HT-29 (cell line): ENCODE measurements around the gene PLCG2. TPM values are rescaled to one million over a fixed set of nuclear protein-coding genes. Genes with fewer than 3 reads are reported as not detected.

Source experiments
- DNase-seq: peaks from one replicate; pipeline ENCODE4 v3.0.0-alpha.2; 2015; ENCODE audit warnings: low spot score
- total RNA-seq: library from RNA; depleted of rRNA; stranded (reverse); fragments of >200 nt; shearing (Covaris generic); gene quantifications from 2 replicates; pipeline ENCODE4 v1.2.3, GENCODE V29; 2014

The PLCG2 gene
- total RNA-seq, 1 experiment from 2014 or later = 3.0 TPM

GRCh38 chr16:81938326-81939163 is 159.5 kb downstream of the PLCG2 start:
- DNase-seq = no peak

- peak; percentile 53 for DNase-seq
Observed at GRCh38 chr16:81939164-81940056, 160.3 kb downstream of the PLCG2 start.

DNA sequence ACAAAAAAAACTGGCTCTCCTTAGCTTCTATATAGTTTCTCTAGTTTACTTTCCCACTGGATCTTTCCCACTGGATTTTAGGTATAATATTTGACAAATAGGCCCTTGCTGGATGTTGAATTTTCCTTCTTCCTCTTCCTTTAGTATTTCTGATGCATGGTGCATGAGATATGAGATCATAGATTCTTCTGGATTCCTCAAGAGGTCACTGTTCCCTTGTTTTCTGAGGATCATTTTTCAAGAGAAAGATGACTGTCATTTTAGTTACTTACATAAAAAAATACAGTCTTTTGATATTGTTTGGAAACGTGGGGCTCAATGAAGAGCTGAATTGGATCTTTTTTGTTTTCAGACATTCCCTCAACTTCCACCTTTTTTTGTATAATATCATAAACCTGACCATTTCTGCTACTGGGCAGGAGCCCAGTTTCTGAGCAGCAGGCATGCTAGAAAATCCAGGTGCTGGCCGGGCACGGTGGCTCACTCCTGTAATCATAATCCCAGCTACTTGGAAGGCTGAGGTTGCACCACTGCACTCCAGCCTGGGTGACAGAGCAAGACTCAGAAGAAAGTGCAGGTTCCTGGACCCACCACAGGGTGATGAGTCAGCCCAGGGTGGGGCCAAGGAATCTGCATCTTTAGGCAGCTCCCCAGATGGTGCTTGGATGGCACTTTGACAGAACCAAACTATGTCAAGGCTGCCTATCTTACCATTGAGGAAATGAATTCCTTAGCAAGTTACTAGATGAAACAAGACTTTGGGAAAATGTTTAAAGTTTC is 161.9 kb downstream of the PLCG2 start:
- peak; percentile 73 for DNase-seq

- DNase-seq = no peak
Observed at GRCh38 chr16:81942007-81942601, 163.0 kb downstream of the PLCG2 start.

DNA sequence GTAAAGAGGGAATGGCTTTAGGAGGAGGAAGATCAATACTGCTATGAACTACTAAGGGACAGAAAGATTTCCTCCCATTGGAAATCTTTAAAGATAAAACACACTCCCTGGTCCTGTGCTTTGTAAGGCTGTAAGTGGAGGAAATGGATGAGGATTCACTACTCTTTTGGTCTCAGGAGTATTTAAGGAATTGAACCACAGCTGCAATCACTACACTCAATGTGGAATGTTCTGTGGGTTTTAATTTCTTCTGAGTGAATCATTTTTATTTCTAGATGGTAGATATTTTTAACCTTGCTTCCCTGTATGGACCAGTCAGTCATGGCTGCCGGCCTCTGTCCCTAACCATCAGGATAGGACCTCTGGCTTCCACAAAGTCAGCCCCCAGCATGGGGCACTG is 166.6 kb downstream of the PLCG2 start:
- no peak for DNase-seq

DNA sequence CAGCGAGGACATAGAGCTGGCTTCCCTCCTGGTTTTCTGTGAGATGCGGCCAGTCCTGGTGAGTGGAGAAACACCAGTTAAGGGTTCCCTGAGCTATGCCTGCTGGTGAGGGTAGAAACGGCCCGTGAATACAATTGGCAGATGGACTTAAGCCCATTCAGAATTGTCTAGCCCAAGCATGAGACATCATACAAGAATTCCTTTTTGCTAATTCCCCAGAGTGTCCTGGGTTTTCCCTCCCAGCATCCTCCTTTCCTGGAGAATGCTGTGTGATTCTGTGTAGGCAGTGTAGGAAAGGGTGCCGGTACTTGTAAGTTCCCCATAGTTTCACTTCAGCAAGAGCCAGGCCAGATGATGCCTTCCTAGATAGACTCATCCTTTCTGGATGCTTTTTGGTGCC is 167.1 kb downstream of the PLCG2 start:
- DNase-seq = no peak

GRCh38 chr16:81951564-81951963 is 172.5 kb downstream of the PLCG2 start:
- no peak for DNase-seq

- DNase-seq = peak; percentile 25
Observed at GRCh38 chr16:81956213-81956948, 177.3 kb downstream of the PLCG2 start.

DNA sequence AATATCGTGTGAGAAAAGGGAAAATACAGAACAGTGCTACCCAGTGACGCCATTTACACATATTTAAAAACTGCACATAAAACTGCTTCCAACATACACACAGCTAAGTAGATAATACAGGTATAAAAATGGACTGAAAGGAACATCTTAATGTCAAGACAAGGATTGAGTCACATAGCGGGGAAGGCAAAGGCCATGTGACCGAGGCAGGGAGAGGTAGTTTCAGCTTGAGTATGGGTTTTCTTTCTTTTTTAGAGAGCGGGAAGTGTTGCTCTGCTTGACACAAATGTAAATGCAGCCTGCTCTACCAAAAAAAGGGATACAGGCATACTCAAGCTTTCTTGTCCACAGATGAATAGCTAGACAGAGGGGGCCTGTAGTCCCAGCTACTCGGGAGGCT is 185.7 kb downstream of the PLCG2 start:
- no peak for DNase-seq

- DNase-seq = no peak
Observed at GRCh38 chr16:81967358-81967757, 188.3 kb downstream of the PLCG2 start.

DNA sequence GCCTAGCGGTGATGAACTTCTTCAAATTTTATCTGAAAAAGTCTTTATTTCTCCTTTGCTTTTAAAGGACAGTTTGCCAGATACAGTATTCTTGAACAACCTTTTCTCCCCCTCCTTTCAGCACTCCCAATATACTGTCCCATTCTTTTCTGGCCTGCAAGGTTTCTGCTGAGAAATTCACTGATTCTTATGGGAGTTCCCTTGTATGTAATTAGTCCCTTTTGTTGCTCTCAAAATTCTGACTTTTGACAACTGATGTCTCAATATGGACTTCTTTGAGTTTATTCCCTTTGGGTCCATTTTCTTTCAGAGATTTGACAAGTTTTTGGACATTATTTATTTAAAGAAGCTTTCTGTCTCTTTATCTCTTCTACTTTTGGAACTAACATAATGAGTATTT is 192.8 kb downstream of the PLCG2 start:
- no peak for DNase-seq

DNA sequence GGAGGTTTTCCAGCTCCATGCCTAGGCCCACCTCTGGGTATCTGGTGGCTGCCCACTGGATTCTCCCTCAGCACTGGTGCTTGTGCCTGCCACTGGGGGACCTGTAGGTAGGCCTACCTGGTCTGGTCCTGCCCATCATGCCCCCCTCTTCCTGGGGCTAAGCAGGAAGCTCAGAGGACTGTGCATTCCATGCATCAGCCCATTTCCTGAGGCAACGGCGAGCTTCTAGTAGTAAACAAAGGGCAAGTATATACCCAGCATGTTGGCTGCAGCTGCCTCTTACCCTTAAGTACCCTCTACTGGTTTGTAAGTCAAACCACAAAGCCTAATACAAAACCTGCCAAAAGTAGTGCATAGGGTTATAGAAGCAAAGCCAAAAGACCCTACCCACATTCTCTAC is 194.6 kb downstream of the PLCG2 start:
- DNase-seq = no peak

- no peak for DNase-seq
Observed at GRCh38 chr16:81975637-81976036, 196.5 kb downstream of the PLCG2 start.

- peak; percentile 35 for DNase-seq
Observed at GRCh38 chr16:81977335-81977942, 198.3 kb downstream of the PLCG2 start.

DNA sequence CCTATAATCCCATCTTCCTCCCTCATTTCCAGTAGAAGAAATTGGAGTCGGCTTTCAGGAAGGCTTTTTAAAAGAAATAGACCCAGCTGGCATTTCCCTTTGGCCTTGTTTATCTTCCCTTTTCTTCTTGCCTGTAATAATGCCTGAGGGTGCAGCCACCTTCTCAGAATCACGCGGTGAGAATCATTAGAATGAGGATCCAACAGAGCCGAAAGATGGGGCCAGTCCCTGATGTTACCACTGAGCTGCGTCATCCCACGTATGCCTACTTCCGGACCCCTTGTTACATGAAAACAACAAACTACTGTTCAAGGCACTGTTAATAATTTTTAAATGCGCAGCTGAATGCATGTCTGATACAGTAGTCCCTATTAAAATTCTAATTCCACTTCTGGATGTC is 208.0 kb downstream of the PLCG2 start:
- DNase-seq = no peak

DNA sequence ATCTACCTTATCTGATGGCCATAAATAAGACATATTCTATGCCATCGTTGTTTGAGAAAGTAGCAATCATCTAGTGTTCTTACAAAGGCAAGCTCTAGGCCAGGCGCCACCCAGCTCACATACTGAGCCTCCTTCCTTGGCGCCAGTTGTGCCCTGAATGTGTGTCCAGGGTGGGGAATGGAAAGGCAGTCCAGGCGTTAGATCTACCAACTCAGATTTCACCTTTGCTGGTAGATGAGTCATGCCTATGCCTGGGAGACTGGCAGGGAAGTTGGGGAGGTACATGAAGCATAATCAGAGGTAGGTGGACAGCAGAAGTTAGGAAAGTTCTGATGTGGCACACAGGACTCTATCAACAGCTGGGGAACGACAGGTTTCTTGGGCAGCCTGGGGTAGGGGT is 208.6 kb downstream of the PLCG2 start:
- DNase-seq = peak; percentile 91

DNA sequence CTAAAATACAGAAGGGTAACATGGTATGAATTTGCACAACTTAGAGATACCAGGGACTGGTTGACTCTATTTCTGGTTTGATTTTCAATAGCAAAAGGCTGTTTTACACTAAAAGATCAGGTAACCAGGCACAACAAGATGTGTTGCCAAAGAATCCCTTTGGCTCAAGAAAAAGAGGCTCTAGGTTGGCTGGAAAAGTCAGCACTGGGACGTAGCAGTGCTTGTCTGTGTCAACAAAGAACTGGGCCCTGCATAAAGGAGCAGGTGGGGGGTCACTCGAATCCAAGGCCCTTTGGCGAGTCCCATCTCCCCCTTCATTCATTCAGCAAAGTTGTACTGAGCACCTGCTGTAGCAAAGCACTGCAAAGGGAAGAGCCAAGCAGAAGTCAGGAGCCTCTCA is 213.8 kb downstream of the PLCG2 start:
- no peak for DNase-seq

GRCh38 chr16:81994485-81994884 is 215.4 kb downstream of the PLCG2 start:
- no peak for DNase-seq

GRCh38 chr16:81995651-81996050 is 216.6 kb downstream of the PLCG2 start:
- DNase-seq = no peak
